ENCODE results near the gene HS6ST1.
"Not testable (repeated sequence)": the region's sequence is repeated elsewhere in the genome, so short reads cannot be mapped to it uniquely, and the experiment has no call there.

HS6ST1 gene

GRCh38 chr2:128280901-128281321 lies 37.8 kb downstream of the HS6ST1 start:
- DNase-seq, result no peak

- no peak for DNase-seq
Measured at GRCh38 chr2:128280158-128280871, 38.4 kb downstream of the HS6ST1 start.

GRCh38 chr2:128279786-128280157 lies 38.9 kb downstream of the HS6ST1 start:
- no peak for DNase-seq

- no peak for DNase-seq
Measured at GRCh38 chr2:128279009-128279408, 39.7 kb downstream of the HS6ST1 start.

GRCh38 chr2:128277961-128278681 lies 40.5 kb downstream of the HS6ST1 start:
- DNase-seq, result no peak

GRCh38 chr2:128276878-128277675 lies 41.6 kb downstream of the HS6ST1 start:
- no peak for DNase-seq

- DNase-seq, result no peak
Measured at GRCh38 chr2:128275498-128276045, 43.1 kb downstream of the HS6ST1 start.

GRCh38 chr2:128274218-128274617 lies 44.5 kb downstream of the HS6ST1 start:
- no peak for DNase-seq

GRCh38 chr2:128273469-128274081 lies 45.1 kb downstream of the HS6ST1 start:
- DNase-seq, result no peak

GRCh38 chr2:128272601-128273468 lies 45.8 kb downstream of the HS6ST1 start:
- DNase-seq, result no peak

- no peak for DNase-seq
Measured at GRCh38 chr2:128271911-128272600, 46.6 kb downstream of the HS6ST1 start.

GRCh38 chr2:128271597-128271910 lies 47.1 kb downstream of the HS6ST1 start:
- no peak for DNase-seq

GRCh38 chr2:128270672-128271596 lies 47.7 kb downstream of the HS6ST1 start:
- no peak for DNase-seq

GRCh38 chr2:128269990-128270671 lies 48.5 kb downstream of the HS6ST1 start:
- DNase-seq, result no peak

GRCh38 chr2:128269063-128269989 lies 49.3 kb downstream of the HS6ST1 start:
- no peak for DNase-seq

- DNase-seq, result not testable (repeated sequence)
Measured at GRCh38 chr2:128268611-128269010, 50.1 kb downstream of the HS6ST1 start.

- not testable (repeated sequence) for DNase-seq
Measured at GRCh38 chr2:128268145-128268544, 50.5 kb downstream of the HS6ST1 start.

- DNase-seq, result not testable (repeated sequence)
Measured at GRCh38 chr2:128267649-128268048, 51.0 kb downstream of the HS6ST1 start.

All from effector CD4-positive, alpha-beta T cell (primary cell).